ENCODE results near the gene NEAT1. TPM values are rescaled to one million over a fixed set of nuclear protein-coding genes. Genes with fewer than 3 reads are reported as not detected.

The NEAT1 gene
- total and polyA plus RNA-seq, 4 donors, result 239 to 1,734 (median 1,437) TPM

GRCh38 chr11:65491614-65492386 is 69.2 kb downstream of the NEAT1 start:
- peak; percentile 53 for ATAC-seq (ENCODE audit: low FRiP score)
- no peaks in the 10 kb centered on the region for H3K9me3 ChIP-seq (ENCODE audit: control insufficient read depth, low read length)
- no peaks in the 10 kb centered on the region for H3K36me3 ChIP-seq (ENCODE audit: control insufficient read depth in 1 of 2, insufficient read depth in 2 of 2, low read length in 1 of 2)
- intact Hi-C loops (cut with DNase I), result no loop called here
- H3K4me3 ChIP-seq (ENCODE audit: low read length in 2 of 2), result no peak overlapping the region
- 3 to 4% methylated on average over 17 of the region's 17 CpGs for WGBS, 2 donors
- H3K27me3 ChIP-seq (ENCODE audit: control insufficient read depth in 1 of 2, insufficient read depth in 2 of 2, low read length in 1 of 2), result no peaks in the 10 kb centered on the region
- H3K4me1 ChIP-seq (ENCODE audit: control insufficient read depth in 1 of 2, insufficient read depth in 2 of 2, low read length in 2 of 2), result peaks cover 2% of the 10 kb centered on the region in 2 donors
- peak; percentile 90 to 94 for DNase-seq
- peak overlapping the region; percentile 87 to 98 for H3K27ac ChIP-seq (ENCODE audit: low read depth in 1 of 2, low read length in 2 of 2)

GRCh38 chr11:65492387-65492636 is 69.7 kb downstream of the NEAT1 start:
- H3K27me3 ChIP-seq (ENCODE audit: control insufficient read depth in 1 of 2, insufficient read depth in 2 of 2, low read length in 1 of 2), result no peaks in the 10 kb centered on the region
- intact Hi-C loops (cut with DNase I), result no loop called here
- peaks cover 2% of the 10 kb centered on the region in 2 donors for H3K4me1 ChIP-seq (ENCODE audit: control insufficient read depth in 1 of 2, insufficient read depth in 2 of 2, low read length in 2 of 2)
- 14 to 20% methylated on average over 4 of the region's 4 CpGs for WGBS, 2 donors
- ATAC-seq (ENCODE audit: low FRiP score) (no peak), DNase-seq (no peak)
- no peaks in the 10 kb centered on the region for H3K9me3 ChIP-seq (ENCODE audit: control insufficient read depth, low read length)
- peak overlapping the region; percentile 73 to 98 for H3K27ac ChIP-seq (ENCODE audit: low read depth in 1 of 2, low read length in 2 of 2)
- no peaks in the 10 kb centered on the region for H3K36me3 ChIP-seq (ENCODE audit: control insufficient read depth in 1 of 2, insufficient read depth in 2 of 2, low read length in 1 of 2)
- no peak overlapping the region for H3K4me3 ChIP-seq (ENCODE audit: low read length in 2 of 2)

GRCh38 chr11:65492637-65493366 is 70.2 kb downstream of the NEAT1 start:
- WGBS, 2 donors, result 22 to 25% methylated on average over 6 of the region's 6 CpGs
- Histone ChIP-seq H3K4me1 (ENCODE audit: control insufficient read depth in 1 of 2, insufficient read depth in 2 of 2, low read length in 2 of 2) (peaks cover 2% of the 10 kb centered on the region in 2 donors), H3K27ac (ENCODE audit: low read depth in 1 of 2, low read length in 2 of 2) (peak overlapping the region; percentile 73 to 98), H3K36me3 (ENCODE audit: control insufficient read depth in 1 of 2, insufficient read depth in 2 of 2, low read length in 1 of 2) (no peaks in the 10 kb centered on the region), H3K27me3 (ENCODE audit: control insufficient read depth in 1 of 2, insufficient read depth in 2 of 2, low read length in 1 of 2) (no peaks in the 10 kb centered on the region), H3K9me3 (ENCODE audit: control insufficient read depth, low read length) (no peaks in the 10 kb centered on the region), H3K4me3 (ENCODE audit: low read length in 2 of 2) (no peak overlapping the region)
- intact Hi-C loops (cut with DNase I), result no loop called here
- DNase-seq, result peak; percentile 91 to 93
- ATAC-seq (ENCODE audit: low FRiP score), result peak; percentile 34

DNA sequence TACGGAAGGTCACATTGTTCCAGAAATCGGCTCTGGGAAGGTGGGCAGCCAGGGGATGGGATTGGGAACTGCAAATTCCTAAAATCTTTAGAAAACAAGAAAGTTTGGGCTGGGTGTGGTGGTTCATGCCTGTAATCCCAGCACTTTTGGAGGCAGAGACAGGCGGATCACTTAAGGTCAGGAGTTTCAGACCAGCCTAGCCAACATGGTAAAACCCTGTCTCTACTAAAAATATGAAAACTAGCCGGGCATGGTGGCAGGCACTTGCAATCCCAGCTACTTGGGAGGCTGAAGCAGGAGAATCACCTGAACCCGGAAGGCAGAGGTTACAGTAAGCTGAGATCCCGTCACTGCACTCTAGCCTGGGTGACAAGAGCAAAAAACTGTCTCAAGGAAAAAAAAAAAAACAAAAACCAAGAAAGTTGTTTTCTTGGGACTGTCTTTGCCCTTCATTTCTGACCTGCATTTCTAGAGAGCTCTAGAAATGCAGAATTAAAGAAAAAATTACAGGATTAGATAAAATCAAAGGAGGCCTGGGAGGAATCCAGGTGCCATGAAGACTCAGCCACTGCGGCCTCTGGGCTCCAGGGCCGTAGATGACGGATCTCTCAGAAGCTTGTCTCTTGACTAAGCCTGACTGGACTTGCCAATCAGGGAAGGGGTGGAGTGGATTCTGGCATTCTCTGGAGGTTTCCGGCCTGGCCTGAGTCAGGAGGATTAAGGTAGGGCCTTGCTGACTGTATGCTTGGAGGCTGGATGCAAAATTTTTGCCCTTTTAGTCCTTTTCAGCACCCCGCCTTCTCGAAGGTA is 71.0 kb downstream of the NEAT1 start:
- no peaks in the 10 kb centered on the region for H3K27me3 ChIP-seq (ENCODE audit: control insufficient read depth in 1 of 2, insufficient read depth in 2 of 2, low read length in 1 of 2)
- peaks cover 0 to 2% of the 10 kb centered on the region in 2 donors for H3K4me1 ChIP-seq (ENCODE audit: control insufficient read depth in 1 of 2, insufficient read depth in 2 of 2, low read length in 2 of 2)
- peak overlapping the region; percentile 73 to 98 for H3K27ac ChIP-seq (ENCODE audit: low read depth in 1 of 2, low read length in 2 of 2)
- intact Hi-C loops (cut with DNase I), result loop anchor here in 1 of 2 donors (1.0 kb wide), 1 partner anchor 21 kb away; no protein-coding TSS in a partner anchor
- H3K9me3 ChIP-seq (ENCODE audit: control insufficient read depth, low read length), result no peaks in the 10 kb centered on the region
- no peaks in the 10 kb centered on the region for H3K36me3 ChIP-seq (ENCODE audit: control insufficient read depth in 1 of 2, insufficient read depth in 2 of 2, low read length in 1 of 2)
- H3K4me3 ChIP-seq (ENCODE audit: low read length in 2 of 2), result no peak overlapping the region
- WGBS, 2 donors, result 19 to 23% methylated on average over 12 of the region's 12 CpGs
- ATAC-seq (ENCODE audit: low FRiP score), result no peak
- peak; percentile 92 for DNase-seq

Other genes starting within 250 kb of the NEAT1 start
- 100 to 1,000 TPM; 109 to 137 TPM for gene CAPN1, start 240.9 kb upstream of the NEAT1 start, total RNA-seq
- 10 to 100 TPM; 75.5 to 96.3 TPM for gene CAPN1, start 240.9 kb upstream of the NEAT1 start, polyA plus RNA-seq
- 1 to 10 TPM; 3.4 to 9.2 TPM for gene POLA2, start 160.8 kb upstream of the NEAT1 start, total RNA-seq
- 1 to 10 TPM; 3.0 to 4.1 TPM for gene POLA2, start 160.8 kb upstream of the NEAT1 start, polyA plus RNA-seq
- 10 to 100 TPM; 16.2 to 20.9 TPM for gene CDC42EP2, start 107.9 kb upstream of the NEAT1 start, total RNA-seq
- 1 to 10 TPM; 2.3 to 3.5 TPM for gene CDC42EP2, start 107.9 kb upstream of the NEAT1 start, polyA plus RNA-seq
- 10 to 100 TPM; 51.3 to 59.6 TPM for gene DPF2, start 88.9 kb upstream of the NEAT1 start, total RNA-seq
- gene DPF2, start 88.9 kb upstream of the NEAT1 start, polyA plus RNA-seq, result 10 to 100 TPM; 16.4 to 41.1 TPM
- under 1 TPM in 1 of 2 donors, not detected in 1; 0.16 TPM for gene TIGD3, start 68.0 kb upstream of the NEAT1 start, total RNA-seq
- gene TIGD3, start 68.0 kb upstream of the NEAT1 start, polyA plus RNA-seq, result under 1 TPM in 1 of 2 donors, not detected in 1; 0.88 TPM
- gene SLC25A45, start 40.2 kb upstream of the NEAT1 start, total RNA-seq, result 10 to 100 TPM in 1 of 2 donors, 1 to 10 TPM in 1; 9.1 to 16.0 TPM
- 10 to 100 TPM in 1 of 2 donors, 1 to 10 TPM in 1; 5.6 to 10.7 TPM for gene SLC25A45, start 40.2 kb upstream of the NEAT1 start, polyA plus RNA-seq
- gene FRMD8, start 36.2 kb upstream of the NEAT1 start, total RNA-seq, result 10 to 100 TPM; 27.8 to 39.5 TPM
- gene FRMD8, start 36.2 kb upstream of the NEAT1 start, polyA plus RNA-seq, result 10 to 100 TPM; 16.8 to 19.2 TPM
- over 10,000 TPM; 16,103 to 18,225 TPM for gene MALAT1, start 76.2 kb downstream of the NEAT1 start, total RNA-seq
- gene MALAT1, start 76.2 kb downstream of the NEAT1 start, polyA plus RNA-seq, result 100 to 1,000 TPM; 228 to 370 TPM
- 10 to 100 TPM; 74.0 to 74.4 TPM for gene SCYL1, start 102.3 kb downstream of the NEAT1 start, total RNA-seq
- 10 to 100 TPM; 31.3 to 98.9 TPM for gene SCYL1, start 102.3 kb downstream of the NEAT1 start, polyA plus RNA-seq
- gene LTBP3, start 135.6 kb downstream of the NEAT1 start, total RNA-seq, result 100 to 1,000 TPM; 280 to 473 TPM
- gene LTBP3, start 135.6 kb downstream of the NEAT1 start, polyA plus RNA-seq, result 100 to 1,000 TPM in 1 of 2 donors, 10 to 100 TPM in 1; 40.1 to 467 TPM
- gene ZNRD2, start 147.7 kb downstream of the NEAT1 start, total RNA-seq, result 10 to 100 TPM; 21.7 to 29.3 TPM
- gene ZNRD2, start 147.7 kb downstream of the NEAT1 start, polyA plus RNA-seq, result 10 to 100 TPM; 37.1 to 42.5 TPM
- 10 to 100 TPM; 49.5 to 64.3 TPM for gene FAM89B, start 149.7 kb downstream of the NEAT1 start, total RNA-seq
- 10 to 100 TPM; 67.5 to 83.4 TPM for gene FAM89B, start 149.7 kb downstream of the NEAT1 start, polyA plus RNA-seq
- gene EHBP1L1, start 153.3 kb downstream of the NEAT1 start, total RNA-seq, result 100 to 1,000 TPM; 235 to 266 TPM
- 100 to 1,000 TPM in 1 of 2 donors, 10 to 100 TPM in 1; 53.2 to 316 TPM for gene EHBP1L1, start 153.3 kb downstream of the NEAT1 start, polyA plus RNA-seq
- gene KCNK7, start 173.0 kb downstream of the NEAT1 start, total RNA-seq, result 1 to 10 TPM in 1 of 2 donors, under 1 TPM in 1; 0.93 to 1.3 TPM
- gene KCNK7, start 173.0 kb downstream of the NEAT1 start, polyA plus RNA-seq, result 1 to 10 TPM in 1 of 2 donors, not detected in 1; 7.3 TPM
- 10 to 100 TPM; 51.3 to 87.9 TPM for gene MAP3K11, start 191.4 kb downstream of the NEAT1 start, total RNA-seq
- gene MAP3K11, start 191.4 kb downstream of the NEAT1 start, polyA plus RNA-seq, result 10 to 100 TPM; 34.2 to 78.8 TPM
- 10 to 100 TPM; 24.8 to 28.8 TPM for gene PCNX3, start 193.0 kb downstream of the NEAT1 start, total RNA-seq
- 10 to 100 TPM in 1 of 2 donors, 1 to 10 TPM in 1; 3.9 to 50.0 TPM for gene PCNX3, start 193.0 kb downstream of the NEAT1 start, polyA plus RNA-seq
- gene SIPA1, start 215.3 kb downstream of the NEAT1 start, total RNA-seq, result 10 to 100 TPM; 67.0 to 75.1 TPM
- gene SIPA1, start 215.3 kb downstream of the NEAT1 start, polyA plus RNA-seq, result 100 to 1,000 TPM in 1 of 2 donors, 10 to 100 TPM in 1; 25.2 to 147 TPM
- 100 to 1,000 TPM in 1 of 2 donors, 10 to 100 TPM in 1; 98.2 to 108 TPM for gene RELA, start 240.1 kb downstream of the NEAT1 start, total RNA-seq
- 10 to 100 TPM; 28.8 to 73.8 TPM for gene RELA, start 240.1 kb downstream of the NEAT1 start, polyA plus RNA-seq